ENCODE measurements around the gene VWF. TPM values are rescaled to one million over a fixed set of nuclear protein-coding genes. Genes with fewer than 3 reads are reported as not detected.
A peak's percentile ranks its signal among the peaks of the same experiment; 100 is the strongest.

VWF gene
- total RNA-seq, 4 donors from 2014 or later: 21.1 to 92.5 (median 49.7) TPM

DNA sequence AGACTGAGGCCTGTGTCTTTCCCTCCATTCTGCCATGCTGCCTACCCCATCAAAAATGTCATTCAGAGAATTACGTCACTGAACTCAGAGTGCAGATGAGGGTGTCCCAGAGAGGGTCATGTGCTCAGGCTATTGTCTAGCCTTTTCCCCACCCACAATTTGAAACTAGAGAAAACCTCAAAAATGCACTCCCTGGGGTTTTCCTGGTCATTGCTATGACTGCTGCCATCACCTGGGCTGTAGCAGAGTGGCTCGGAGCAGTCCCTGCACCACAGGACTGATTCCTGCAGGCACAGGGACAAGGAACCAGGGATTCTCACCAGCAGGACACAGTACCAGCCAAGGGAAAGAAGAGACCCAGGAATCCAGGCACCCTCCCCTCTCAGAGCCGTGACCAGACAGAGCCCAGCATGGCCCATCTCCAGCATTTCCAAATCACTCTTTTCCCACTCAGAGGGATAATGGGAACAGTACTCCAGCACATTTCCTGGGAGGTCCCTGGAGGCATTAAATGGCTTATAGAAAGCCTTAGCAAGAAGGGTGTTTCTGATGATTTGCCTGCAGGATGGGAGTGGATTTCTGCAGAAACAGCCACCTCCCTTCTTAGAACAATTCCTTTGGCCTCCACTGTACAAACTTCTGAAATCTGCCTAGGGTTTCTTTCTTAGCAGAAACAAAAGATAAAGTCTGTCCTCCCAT is 45.9 kb downstream of the VWF start:
- 51% methylated on average over 3 of the region's 3 CpGs for WGBS, 2 donors
- TF ChIP-seq POLR2A (IDR thresholded peaks at IDR 0.05): no peak
- TF ChIP-seq, protein P1, sequence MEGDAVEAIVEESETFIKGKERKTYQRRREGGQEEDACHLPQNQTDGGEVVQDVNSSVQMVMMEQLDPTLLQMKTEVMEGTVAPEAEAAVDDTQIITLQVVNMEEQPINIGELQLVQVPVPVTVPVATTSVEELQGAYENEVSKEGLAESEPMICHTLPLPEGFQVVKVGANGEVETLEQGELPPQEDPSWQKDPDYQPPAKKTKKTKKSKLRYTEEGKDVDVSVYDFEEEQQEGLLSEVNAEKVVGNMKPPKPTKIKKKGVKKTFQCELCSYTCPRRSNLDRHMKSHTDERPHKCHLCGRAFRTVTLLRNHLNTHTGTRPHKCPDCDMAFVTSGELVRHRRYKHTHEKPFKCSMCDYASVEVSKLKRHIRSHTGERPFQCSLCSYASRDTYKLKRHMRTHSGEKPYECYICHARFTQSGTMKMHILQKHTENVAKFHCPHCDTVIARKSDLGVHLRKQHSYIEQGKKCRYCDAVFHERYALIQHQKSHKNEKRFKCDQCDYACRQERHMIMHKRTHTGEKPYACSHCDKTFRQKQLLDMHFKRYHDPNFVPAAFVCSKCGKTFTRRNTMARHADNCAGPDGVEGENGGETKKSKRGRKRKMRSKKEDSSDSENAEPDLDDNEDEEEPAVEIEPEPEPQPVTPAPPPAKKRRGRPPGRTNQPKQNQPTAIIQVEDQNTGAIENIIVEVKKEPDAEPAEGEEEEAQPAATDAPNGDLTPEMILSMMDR (IDR thresholded peaks at IDR 0.05): no peak
- H3K36me3 ChIP-seq: no peaks in the 10 kb centered on the region
- H3K4me1 ChIP-seq: peaks cover 24 to 56% (median 30%) of the 10 kb centered on the region in 3 donors
- no peaks in the 10 kb centered on the region for H3K27me3 ChIP-seq
- H3K9me3 ChIP-seq: no peaks in the 10 kb centered on the region
- H3K27ac ChIP-seq: peak overlapping the region; percentile 0 to 51 (median 26)
- no peak overlapping the region for H3K4me3 ChIP-seq
- intact Hi-C loops (cut with DNase I): no loop called here
- no peak for DNase-seq

DNA sequence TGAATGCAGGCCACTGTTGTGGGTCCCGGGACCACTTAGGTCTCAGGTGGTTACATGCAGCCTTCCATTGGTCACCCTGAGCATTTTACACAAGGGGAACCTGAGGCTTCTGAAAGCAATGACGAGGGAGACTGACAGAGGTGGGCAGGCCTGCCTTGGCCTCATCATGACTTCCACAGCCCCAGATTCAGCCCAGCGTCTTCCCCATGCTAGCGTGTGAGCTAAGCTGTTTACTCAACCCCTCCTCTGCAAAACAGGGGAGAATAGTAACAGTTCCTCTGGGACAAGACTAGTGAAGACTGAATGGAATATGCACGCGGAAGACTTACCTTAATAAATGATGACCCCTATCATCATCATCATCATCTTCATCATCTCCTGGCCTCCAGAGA is 46.8 kb downstream of the VWF start:
- TF ChIP-seq, protein P1 (IDR thresholded peaks at IDR 0.05): no peak
- no peak for TF ChIP-seq POLR2A (IDR thresholded peaks at IDR 0.05)
- DNase-seq: no peak
- Histone ChIP-seq H3K27ac (no peak overlapping the region), H3K4me3 (no peak overlapping the region), H3K36me3 (no peaks in the 10 kb centered on the region), H3K9me3 (no peaks in the 10 kb centered on the region), H3K27me3 (no peaks in the 10 kb centered on the region), H3K4me1 (peaks cover 30 to 65% (median 32%) of the 10 kb centered on the region in 3 donors)
- intact Hi-C loops (cut with DNase I): no loop called here
- 95 to 100% methylated on average over 3 to 5 of the region's 6 CpGs for WGBS, 2 donors

DNA sequence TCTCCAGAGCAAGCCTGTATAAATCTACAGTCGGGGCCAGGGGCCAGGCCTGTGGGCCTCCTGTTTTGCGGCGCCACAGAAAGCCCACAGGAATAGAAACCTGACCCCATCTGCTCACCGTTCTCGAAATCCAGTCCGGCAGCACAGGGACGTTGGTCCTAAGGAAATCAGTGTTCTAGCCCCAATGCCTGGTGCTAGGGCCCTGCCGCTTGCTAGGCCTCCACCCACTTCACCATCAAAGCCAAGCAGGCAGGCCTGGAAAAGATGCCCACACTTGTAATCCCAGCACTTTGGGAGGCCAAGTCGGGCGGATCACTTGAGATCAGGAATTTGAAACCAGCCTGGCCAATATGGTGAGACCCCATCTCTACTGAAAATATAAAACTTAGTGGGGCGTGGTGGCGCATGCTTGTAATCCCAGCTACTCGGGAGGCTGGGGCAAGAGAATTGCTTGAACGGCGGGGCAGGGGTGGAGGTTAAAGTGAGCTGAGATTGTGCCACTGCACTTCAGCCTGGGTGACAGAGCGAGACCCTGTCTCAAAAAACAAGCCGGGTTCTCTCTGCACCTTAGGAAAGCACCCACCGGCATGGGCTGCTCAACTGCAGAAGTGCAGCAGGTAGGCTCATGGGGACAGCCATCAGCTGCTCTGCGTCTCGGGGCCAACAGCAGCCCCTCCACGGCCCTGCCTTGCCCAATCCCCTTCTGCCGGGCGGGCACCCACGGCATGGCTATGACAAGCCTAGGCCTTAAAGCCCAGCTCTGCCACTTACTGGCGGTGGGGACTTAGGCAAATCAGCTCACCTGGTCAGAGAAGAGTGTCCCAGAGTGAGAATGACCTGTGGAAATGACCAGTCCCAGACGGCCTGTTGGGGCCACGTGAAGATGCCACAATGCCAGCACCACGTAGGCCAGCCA is 47.4 kb downstream of the VWF start:
- intact Hi-C loops (cut with DNase I): no loop called here
- WGBS, 2 donors: 95 to 98% methylated on average over 16 to 24 of the region's 28 CpGs
- TF ChIP-seq POLR2A (IDR thresholded peaks at IDR 0.05): no peak
- TF ChIP-seq, protein P1 (IDR thresholded peaks at IDR 0.05): no peak
- peak overlapping the region in 1 of 4 donors; percentile 5 for H3K27ac ChIP-seq
- H3K4me3 ChIP-seq: no peak overlapping the region
- no peak for DNase-seq
- no peaks in the 10 kb centered on the region for H3K27me3 ChIP-seq
- H3K4me1 ChIP-seq: peaks cover 32 to 71% (median 38%) of the 10 kb centered on the region in 3 donors
- no peaks in the 10 kb centered on the region for H3K9me3 ChIP-seq
- H3K36me3 ChIP-seq: no peaks in the 10 kb centered on the region

DNA sequence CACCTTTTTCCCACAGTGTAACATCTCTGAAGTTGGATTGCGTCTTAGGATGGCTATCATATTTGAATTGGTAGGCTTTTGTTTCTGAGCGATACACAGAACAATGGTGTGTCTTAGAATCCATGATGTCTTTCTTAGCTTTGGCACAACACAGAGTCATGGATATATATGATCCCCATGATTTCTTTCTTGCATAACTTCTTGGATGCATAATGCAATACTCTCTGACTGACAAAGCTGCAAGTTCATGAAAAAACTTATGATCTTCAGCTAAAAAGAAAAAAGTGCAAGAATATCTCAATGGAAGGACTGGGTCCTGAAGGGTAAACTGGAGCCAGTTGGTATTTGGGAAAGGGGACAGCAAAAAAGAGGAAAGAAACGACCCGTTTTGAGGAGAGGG is 48.1 kb downstream of the VWF start:
- 70 to 83% methylated on average over 4 of the region's 4 CpGs for WGBS, 2 donors
- DNase-seq: no peak
- H3K4me1 ChIP-seq: peaks cover 39 to 78% (median 45%) of the 10 kb centered on the region in 3 donors
- TF ChIP-seq POLR2A (IDR thresholded peaks at IDR 0.05): no peak
- TF ChIP-seq, protein P1 (IDR thresholded peaks at IDR 0.05): no peak
- intact Hi-C loops (cut with DNase I): no loop called here
- H3K27ac ChIP-seq: no peak overlapping the region
- no peaks in the 10 kb centered on the region for H3K27me3 ChIP-seq
- no peaks in the 10 kb centered on the region for H3K36me3 ChIP-seq
- no peaks in the 10 kb centered on the region for H3K9me3 ChIP-seq
- no peak overlapping the region for H3K4me3 ChIP-seq
